Prostate gland (tissue), 2 donors: Measurements from ENCODE around the gene ABCA1.

Source experiments
- POLR2A ChIP-seq: fragments of 450-650 bp; IDR thresholded peaks from one replicate; pipeline ENCODE4 v1.6.1; 2016; ENCODE audit warnings: antibody characterized with exemption, mild to moderate bottlenecking
- POLR2AphosphoS5 ChIP-seq: sonication (generic); formaldehyde crosslinking; IDR thresholded peaks from one replicate; pipeline ENCODE4 v1.6.1; 2017; ENCODE audit warnings: antibody characterized with exemption
- TF ChIP-seq, protein P1 (sequence below), 4 experiments: fragments of 200-600 bp in 2 of 4; fragments of 450-650 bp in 2 of 4; sonication (generic) in 2 of 4; IDR thresholded peaks; 1 replicate in 3 of 4; 2 replicates in 1 of 4; pipeline ENCODE4 v1.5.1; 2016 to 2019; ENCODE audit warnings: antibody characterized with exemption in 4 of 4, mild to moderate bottlenecking in 2 of 4, moderate library complexity in 2 of 4

DNA sequence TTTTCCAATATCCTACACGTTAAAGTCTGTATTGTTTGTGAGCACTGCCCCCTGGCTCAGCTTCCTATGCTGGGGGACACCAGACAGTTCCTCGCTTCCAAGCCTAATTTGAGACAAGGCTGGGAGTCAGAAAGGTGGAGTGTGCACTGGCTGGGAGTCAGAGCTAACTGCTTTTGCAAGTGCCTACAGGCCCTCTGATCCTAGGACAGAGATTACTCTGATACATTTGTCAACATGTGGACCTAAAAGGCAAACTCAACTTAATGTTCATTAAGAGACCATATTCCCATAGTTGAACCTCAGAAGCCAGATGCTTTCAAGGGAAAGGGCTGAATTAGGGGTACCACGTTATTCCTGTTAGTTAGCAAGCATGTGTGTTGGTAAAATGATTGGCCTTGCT, 83.2 kb downstream of the ABCA1 start:
- TF ChIP-seq, protein P1, sequence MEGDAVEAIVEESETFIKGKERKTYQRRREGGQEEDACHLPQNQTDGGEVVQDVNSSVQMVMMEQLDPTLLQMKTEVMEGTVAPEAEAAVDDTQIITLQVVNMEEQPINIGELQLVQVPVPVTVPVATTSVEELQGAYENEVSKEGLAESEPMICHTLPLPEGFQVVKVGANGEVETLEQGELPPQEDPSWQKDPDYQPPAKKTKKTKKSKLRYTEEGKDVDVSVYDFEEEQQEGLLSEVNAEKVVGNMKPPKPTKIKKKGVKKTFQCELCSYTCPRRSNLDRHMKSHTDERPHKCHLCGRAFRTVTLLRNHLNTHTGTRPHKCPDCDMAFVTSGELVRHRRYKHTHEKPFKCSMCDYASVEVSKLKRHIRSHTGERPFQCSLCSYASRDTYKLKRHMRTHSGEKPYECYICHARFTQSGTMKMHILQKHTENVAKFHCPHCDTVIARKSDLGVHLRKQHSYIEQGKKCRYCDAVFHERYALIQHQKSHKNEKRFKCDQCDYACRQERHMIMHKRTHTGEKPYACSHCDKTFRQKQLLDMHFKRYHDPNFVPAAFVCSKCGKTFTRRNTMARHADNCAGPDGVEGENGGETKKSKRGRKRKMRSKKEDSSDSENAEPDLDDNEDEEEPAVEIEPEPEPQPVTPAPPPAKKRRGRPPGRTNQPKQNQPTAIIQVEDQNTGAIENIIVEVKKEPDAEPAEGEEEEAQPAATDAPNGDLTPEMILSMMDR (IDR thresholded peaks at IDR 0.05), result no peak
- TF ChIP-seq POLR2AphosphoS5 (no peak), POLR2A (no peak)
